Left renal cortex interstitium (tissue), 4 donors: Measurements from ENCODE around the gene EVC. TPM values are rescaled to one million over a fixed set of nuclear protein-coding genes. Genes with fewer than 3 reads are reported as not detected.

Source experiments
- DNase-seq, 4 donors: peaks; one replicate each; pipeline ENCODE4 v3.0.0-alpha.2; 2013; ENCODE audit warnings: low read depth in 4 of 4, low spot score in 2 of 4, missing footprints in 1 of 4
- polyA plus RNA-seq, 4 donors: library from polyadenylated mRNA; unstranded; fragments of 120-200 nt; gene quantifications; one replicate each; pipeline ENCODE4 v1.2.1, GENCODE V29; 2013; ENCODE audit not compliant: insufficient read length in 4 of 4

Gene EVC
- polyA plus RNA-seq, 4 donors, result 32.1 to 64.6 (median 44.9) TPM

DNA sequence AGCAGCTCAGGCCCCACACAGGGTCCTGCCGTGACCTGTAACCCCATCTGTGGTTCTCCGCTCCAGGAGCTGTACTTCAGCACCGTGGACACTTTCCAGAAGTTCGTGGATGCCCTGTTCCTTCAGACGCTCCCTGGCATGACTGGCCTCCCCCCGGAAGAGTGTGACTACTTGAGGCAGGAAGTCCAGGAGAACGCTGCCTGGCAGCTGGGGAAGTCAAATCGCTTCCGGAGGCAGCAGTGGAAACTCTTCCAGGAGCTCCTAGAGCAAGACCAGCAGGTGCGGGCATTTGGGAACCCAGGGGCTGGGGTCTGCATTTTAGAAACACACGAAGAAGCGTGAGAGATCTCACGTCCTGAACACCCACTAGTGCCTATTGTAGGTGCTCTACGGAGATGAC is 72.5 kb downstream of the EVC start:
- no peak for DNase-seq

- no peak for DNase-seq
These were observed 73.0 kb downstream of the EVC start for GRCh38 chr4:5784021-5784420.

GRCh38 chr4:5784960-5785611 is 74.1 kb downstream of the EVC start:
- no peak for DNase-seq

GRCh38 chr4:5785806-5786680 is 75.0 kb downstream of the EVC start:
- DNase-seq, result no peak

- no peak for DNase-seq
These were observed 76.3 kb downstream of the EVC start for GRCh38 chr4:5787311-5787710.

DNA sequence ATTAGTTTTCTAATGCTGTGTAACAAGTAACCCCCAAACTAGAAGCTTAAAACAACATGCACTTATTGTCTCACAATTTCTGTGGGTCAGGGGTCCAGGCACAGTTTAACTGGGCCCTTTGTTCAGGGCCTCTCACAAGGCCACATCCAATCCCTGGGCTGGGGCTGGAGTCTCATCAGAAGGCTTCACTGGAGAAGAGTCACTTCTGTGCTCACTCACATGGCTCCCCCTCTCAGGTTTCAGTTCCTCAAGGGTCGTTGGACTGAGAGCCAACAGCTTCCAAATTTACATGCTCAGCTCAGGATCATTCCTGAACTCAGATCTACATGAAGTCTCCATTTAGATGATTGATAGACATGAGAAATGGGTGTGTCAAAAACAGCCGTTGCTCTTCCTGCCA is 77.1 kb downstream of the EVC start:
- DNase-seq, result no peak

GRCh38 chr4:5789141-5789540 is 78.1 kb downstream of the EVC start:
- no peak for DNase-seq

GRCh38 chr4:5790546-5790857 is 79.5 kb downstream of the EVC start:
- DNase-seq, result no peak

- DNase-seq, result no peak
These were observed 80.7 kb downstream of the EVC start for GRCh38 chr4:5791654-5792053.

- DNase-seq, result no peak
These were observed 82.5 kb downstream of the EVC start for GRCh38 chr4:5793514-5793913.

DNA sequence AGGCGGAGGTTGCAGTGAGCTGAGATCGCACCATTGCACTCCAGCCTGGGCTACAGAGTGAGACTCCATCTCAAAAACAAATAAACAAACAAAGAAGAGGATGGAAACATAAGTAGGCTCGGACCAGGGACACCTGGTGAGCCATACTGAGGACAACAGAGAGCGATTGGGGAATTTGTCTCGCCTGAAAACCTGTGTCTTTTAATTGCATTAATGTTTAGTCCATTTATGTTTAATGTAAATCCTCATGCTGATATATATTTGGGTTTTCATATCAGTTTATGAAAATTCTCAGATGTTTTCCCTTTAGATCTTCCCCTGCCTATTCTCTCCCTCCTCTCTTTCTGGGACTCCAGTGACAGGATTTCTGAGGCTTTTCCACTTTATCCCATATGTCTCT is 84.6 kb downstream of the EVC start:
- DNase-seq, result no peak

- no peak for DNase-seq
These were observed 86.0 kb downstream of the EVC start for GRCh38 chr4:5796976-5797375.

DNA sequence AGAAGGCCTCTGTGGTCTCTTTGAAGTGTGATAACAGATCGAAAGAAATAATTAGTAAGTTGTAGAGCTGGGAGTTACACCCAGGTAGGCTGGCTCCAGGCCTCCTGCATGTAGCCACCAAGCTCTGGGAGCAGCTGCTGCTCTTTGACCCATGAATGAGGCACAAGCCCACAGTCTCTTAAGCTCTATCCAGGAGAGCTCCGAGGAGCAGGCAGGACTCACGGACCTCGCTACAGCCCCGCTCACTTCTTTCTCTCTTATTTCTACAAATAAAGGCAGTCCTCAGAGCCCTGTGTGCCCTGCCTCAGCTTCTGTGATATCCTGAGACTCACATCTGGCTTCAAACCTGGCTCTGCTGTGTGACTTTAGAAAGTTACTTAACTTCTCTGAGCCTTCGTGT is 86.9 kb downstream of the EVC start:
- DNase-seq, result no peak

DNA sequence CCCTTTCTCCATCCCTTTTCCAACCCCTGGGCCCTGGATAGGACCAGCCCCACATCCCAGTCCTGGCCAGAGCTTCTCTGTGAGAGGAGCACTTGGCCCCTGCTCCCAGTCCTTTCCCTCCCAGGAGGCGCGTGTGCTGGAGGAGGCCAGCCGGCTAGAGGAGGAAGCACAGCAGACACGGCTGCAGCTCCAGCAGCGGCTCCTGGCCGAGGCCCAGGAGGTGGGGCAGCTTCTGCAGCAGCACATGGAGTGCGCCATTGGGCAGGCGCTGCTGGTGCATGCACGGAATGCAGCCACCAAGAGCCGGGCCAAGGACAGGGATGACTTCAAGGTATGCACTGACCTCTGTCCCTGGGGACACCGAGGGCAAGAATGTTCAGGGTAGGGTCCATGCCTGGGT is 87.5 kb downstream of the EVC start:
- no peak for DNase-seq

GRCh38 chr4:5798946-5799345 is 87.9 kb downstream of the EVC start:
- DNase-seq, result no peak

DNA sequence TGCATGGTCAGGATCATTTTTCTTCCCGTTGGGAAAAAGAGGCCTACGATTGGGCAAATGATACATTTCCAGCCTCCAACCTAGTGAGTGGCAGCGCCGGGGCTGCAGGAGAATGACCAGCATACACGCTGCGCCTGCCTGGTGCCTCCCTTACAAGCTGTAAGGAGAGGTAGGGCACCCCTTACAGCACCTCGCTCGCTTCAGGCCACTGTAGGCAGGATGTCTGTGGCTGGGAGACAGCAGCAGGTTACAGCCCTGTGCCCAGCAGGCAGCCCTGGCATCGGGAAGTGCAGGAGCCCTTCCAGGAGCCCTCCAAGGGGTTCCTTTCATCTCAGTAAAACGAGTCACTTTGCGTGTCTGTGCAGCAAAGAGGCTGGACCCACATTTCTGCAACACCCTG is 88.4 kb downstream of the EVC start:
- DNase-seq, result no peak

- DNase-seq, result no peak
These were observed 89.5 kb downstream of the EVC start for GRCh38 chr4:5800496-5800895.

DNA sequence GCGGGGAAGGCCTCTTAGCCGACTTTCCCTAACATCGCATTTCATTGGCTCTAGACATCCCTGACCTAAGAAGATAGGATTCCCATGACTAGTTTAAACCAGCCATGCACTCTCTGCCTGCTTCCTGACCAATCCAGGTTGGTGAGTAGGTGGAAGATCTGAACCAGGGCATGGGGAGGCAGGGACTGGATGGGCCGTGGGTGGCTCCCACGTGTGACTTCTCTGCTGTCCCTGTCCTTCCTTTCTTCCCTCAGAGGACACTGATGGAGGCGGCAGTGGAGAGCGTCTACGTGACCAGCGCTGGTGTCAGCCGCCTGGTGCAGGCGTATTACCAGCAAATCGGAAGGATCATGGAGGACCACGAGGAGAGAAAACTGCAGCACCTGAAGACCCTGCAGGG is 90.7 kb downstream of the EVC start:
- DNase-seq, result no peak

DNA sequence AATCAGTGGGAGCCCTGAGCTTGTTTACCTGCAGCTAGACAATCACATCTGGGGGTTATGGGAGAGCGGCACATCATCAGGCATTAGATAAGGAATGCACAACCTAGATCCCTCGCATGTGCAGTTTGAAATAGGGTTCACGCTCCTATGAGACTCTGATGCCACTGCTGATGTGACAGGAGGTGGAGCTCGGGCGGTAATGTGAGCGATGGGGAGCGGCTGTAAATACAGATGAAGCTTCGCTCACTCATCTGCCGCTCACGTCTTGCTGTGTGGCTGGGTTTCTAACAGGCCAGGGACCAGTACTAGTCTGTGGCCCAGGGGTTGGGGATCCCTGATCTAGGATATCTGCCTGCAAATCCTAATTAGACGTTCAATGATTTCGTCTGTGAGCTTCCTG is 91.6 kb downstream of the EVC start:
- no peak for DNase-seq

GRCh38 chr4:5804656-5805055 is 93.7 kb downstream of the EVC start:
- no peak for DNase-seq

DNA sequence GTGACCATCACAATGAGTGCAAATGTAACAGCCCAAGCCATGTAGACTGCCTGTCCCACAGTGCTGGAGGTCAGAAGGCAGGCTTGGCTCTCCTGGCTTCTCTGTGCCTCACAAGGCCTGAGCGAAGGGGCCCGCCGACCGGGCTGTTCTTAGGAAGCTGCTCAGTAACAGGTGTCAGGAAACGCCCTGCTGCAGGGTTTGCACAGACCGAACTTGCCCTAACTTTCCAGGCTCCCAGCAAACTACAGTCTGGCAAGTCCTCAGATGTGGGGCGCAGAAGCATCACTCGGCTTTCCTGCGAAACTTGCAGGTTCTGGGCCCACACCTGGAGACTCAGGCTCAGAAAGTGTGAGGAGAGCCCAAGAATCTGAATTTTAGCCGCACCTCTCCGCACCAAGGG is 94.3 kb downstream of the EVC start:
- no peak for DNase-seq

DNA sequence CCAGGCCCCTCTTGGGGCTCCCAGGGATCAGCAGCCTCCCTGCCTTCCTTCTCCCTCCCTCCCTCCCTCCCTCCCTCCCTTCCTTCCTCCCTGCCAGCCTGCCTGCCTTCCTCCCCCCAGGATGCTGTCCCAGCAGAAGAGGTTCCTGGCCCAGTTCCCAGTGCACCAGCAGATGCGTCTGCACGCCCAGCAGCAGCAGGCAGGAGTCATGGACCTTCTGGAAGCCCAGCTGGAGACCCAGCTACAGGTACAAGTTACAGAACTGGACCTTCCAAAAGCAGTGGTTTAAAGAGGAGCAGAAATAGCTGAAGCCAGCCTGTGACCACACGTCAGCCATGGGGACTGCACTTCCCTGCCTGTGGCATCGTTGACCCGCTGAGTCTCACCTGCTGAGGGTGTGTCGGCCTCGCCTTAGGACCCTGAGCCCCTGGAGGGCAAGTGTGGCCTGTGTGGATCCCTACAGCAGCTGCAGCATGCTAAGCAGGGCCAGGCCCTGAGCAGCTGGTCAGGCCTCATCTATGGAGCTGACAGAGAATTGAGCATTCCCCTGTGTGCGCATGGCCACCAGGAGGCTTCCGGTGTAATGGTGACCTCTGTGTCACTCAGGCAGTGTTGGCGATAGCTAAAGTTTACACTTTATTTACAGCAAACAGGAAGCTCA is 97.2 kb downstream of the EVC start:
- DNase-seq, result no peak
